B cell (primary cell): Measurements from ENCODE around the gene TTC39B.

Experiments
- CTCF ChIP-seq: fragments of 200-600 bp; IDR thresholded peaks from one replicate; pipeline ENCODE4 v1.8.0; 2022; ENCODE audit warnings: antibody characterized with exemption, mild to moderate bottlenecking
- EZH2 ChIP-seq: IDR thresholded peaks from 2 replicates; pipeline ENCODE4 v1.6.1; 2012; ENCODE audit warnings: borderline replicate concordance, low read depth, mild to moderate bottlenecking, moderate library complexity, low read length; ENCODE audit not compliant: insufficient read depth, poor library complexity, severe bottlenecking

GRCh38 chr9:15178631-15179030, 128.4 kb downstream of the TTC39B start:
- TF ChIP-seq CTCF, result no peak
- no peak for TF ChIP-seq EZH2
